Gastroesophageal sphincter (tissue), 3 donors: ENCODE data around the gene CFP.

Source experiments
- CTCF ChIP-seq, 4 experiments: fragments of 200-600 bp in 2 of 4; fragments of 450-650 bp in 2 of 4; sonication (generic) in 1 of 4; IDR thresholded peaks; one replicate each; pipeline ENCODE4 v1.5.1; 2017 to 2019; ENCODE audit warnings: antibody characterized with exemption in 4 of 4, mild to moderate bottlenecking in 2 of 4, moderate library complexity in 2 of 4
- POLR2A ChIP-seq, 2 donors: fragments of 450-650 bp; IDR thresholded peaks; one replicate each; pipeline ENCODE4 v1.6.1; 2017; ENCODE audit warnings: antibody characterized with exemption in 2 of 2, mild to moderate bottlenecking in 2 of 2, moderate library complexity in 1 of 2
- POLR2AphosphoS5 ChIP-seq: sonication (generic); formaldehyde crosslinking; IDR thresholded peaks from one replicate; pipeline ENCODE4 v1.6.1; 2017; ENCODE audit warnings: antibody characterized with exemption

- no peak for TF ChIP-seq CTCF (IDR thresholded peaks at IDR 0.05)
- TF ChIP-seq POLR2AphosphoS5: no peak
- no peak for TF ChIP-seq POLR2A (IDR thresholded peaks at IDR 0.05)
These were observed 10.7 kb downstream of the CFP start for GRCh38 chrX:47618923-47619485.
